AG09319 (cell line): ENCODE results near the gene OGA.

Experiments
- DNase-seq: peaks from one replicate; pipeline ENCODE4 v3.0.0-alpha.2; 2010; ENCODE audit warnings: low read depth; ENCODE audit errors: extremely low read depth
- CTCF ChIP-seq: IDR thresholded peaks from 2 replicates; pipeline ENCODE4 v1.5.1; 2011; ENCODE audit warnings: low read depth, mild to moderate bottlenecking, inconsistent platforms, low read length, moderate library complexity

The OGA gene

DNA sequence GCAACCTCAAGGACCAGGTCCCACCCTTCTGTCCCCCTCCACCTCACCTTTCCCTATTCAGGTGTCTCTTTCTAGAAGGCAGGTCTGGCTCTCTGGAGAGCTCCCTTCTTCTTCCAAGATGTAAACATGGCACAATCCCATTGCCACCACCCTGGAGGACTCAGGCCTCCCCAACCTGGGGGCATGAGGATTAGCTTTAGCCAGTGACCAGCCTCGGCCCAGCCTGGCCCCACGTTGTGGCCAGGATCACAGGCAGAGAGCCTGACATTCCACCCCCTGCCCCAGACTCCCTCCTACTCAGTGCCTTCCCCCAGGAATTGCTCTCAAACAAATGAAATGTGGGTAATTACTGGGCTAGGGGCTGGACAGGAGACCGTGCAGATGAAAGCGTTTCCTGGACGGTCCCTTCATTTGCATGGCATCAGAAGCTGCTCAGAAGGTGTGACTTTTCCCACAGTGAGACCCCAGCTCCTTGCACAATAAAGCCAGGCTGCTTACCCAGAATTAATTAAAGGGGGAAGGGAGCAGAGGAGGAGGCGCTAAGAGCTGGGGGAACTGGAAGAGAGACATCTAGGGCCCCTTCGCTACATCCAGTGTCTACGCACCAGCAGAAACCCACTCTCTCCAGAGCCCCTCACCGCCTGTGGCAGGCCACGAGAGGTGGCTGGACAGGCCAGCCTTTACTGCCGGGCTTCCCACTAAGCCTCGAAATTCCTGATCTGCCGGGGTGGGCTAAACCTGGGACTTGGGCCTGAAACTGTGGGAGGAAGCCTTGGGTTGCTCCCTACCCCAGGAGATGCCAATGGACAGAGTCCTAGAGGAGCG is 50.1 kb downstream of the OGA start:
- no peak for DNase-seq

DNA sequence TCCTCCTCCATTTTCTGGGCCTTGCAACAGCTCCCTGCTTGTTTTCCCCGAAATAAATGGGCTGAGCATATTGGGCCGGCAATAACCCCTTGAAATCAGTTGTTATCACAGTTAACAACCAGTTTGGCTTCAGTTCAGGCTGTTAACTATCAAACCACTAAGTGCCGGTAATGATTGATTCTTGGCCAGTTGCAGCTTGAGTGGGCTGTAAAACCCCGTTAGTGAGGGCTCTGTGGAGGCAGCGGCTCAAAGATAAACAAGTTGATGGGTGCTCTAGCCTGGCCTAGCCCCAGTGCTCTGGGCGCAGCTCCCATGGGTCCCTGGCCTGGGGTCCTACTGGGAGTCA is 50.7 kb downstream of the OGA start:
- no peak for DNase-seq
- TF ChIP-seq CTCF: no peak

More for the DNA sequence above, 50.1 kb downstream of the OGA start:
- no peak for TF ChIP-seq CTCF

GRCh38 chr10:101766753-101767599 is 51.3 kb downstream of the OGA start:
- TF ChIP-seq CTCF: no peak
- DNase-seq: no peak

DNA sequence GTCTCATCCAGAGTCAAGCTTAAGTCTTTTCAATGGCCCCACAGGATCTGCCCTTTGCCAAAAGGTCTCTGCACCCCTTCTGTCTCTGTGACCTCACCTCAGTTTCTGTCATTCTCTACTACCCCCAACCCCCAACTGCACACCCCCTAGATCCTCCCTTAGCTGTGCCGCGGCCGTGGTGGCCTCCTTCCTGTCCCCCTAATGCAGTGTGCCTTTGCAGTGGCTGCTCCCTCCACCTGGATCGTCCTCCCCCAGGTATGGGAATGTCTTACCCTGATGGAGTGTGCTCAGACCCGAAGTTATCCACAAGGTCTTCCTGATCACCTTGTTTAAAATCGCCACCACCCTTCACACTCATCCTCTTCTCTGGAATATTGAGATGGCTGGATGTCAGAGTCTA is 51.9 kb downstream of the OGA start:
- TF ChIP-seq CTCF: no peak
- DNase-seq: no peak

DNA sequence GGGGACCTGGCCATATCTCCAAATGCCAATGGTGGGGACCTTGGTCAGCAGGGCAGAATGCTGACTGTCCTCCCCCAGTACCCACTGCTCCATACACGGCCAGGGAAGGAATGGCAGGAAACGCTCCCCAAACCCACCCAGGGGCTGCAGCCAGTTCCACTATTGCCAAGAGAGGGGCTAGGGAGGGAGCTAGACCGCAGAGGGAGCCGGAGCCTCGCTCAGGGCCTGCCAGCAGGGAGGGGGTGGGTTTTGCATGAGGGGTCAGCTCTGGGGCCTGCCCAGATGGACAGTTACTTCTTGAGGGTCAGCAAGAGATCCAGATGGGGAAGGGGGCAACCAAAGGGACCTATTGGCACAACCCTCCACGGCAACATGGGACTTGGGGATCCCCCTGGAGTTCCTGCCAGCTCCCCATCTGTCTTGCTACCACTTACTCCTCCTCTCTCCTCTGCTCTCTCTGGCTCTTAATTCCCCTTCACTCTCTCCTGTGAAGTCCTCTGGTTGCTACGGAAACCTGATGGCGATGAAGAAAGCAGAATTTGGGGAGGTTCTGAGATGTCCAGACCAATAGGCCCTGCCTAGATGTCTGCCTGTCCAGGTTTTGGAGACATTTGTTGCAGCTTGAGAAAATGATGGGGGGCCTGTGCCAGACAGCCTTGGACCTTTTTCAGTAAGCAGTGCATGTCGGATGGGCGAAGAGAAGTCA is 55.0 kb downstream of the OGA start:
- DNase-seq: no peak

DNA sequence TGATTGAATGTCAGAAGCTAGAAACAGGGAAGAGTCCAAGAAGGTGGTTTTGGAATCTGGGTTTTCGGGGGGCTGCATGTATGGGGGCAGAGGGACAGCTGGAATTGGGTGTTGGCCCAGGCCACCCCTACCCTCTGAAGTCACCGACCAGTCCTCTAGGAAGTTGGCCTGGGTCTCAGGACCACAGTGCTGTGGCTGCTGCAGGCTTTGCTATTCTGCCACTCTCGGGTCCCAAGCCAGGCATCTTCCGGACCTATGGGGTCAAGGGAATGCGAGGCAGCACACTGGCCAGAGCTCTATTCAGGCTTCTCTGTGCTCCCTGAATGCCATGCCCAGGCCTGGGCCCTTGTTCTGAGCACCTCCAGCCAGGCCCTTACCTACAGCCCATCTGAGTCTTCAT is 55.5 kb downstream of the OGA start:
- no peak for TF ChIP-seq CTCF
- DNase-seq: no peak

More for the DNA sequence above, 55.0 kb downstream of the OGA start:
- no peak for TF ChIP-seq CTCF
